Natural killer cell (primary cell): Measurements from ENCODE around the gene SLC25A24. TPM values are rescaled to one million over a fixed set of nuclear protein-coding genes. Genes with fewer than 3 reads are reported as not detected.

Experiments
- ATAC-seq, 3 donors: fragments of 150-1000 bp in 2 of 3; fragments of 200-7000 bp in 1 of 3; cut with Tn5 transposase; 1 replicate in 1 of 3; 2 replicates in 2 of 3; pipeline ENCODE4 v1.10.0; 2021; ENCODE audit warnings: mild to moderate bottlenecking in 2 of 3, moderate library complexity in 2 of 3
- DNase-seq, 2 donors: peaks; one replicate each; pipeline versions ENCODE4 v3.0.0 to v3.0.0-alpha.2; 2013 to 2021; ENCODE audit warnings: mixed read lengths in 1 of 2
- H3K27ac ChIP-seq: one replicate; pipeline ENCODE4 v1.5.1; 2013; ENCODE audit warnings: mild to moderate bottlenecking, low read length
- H3K27me3 ChIP-seq: one replicate; pipeline ENCODE4 v1.6.1; 2013; ENCODE audit warnings: low read length; ENCODE audit not compliant: control insufficient read depth, insufficient read depth
- H3K36me3 ChIP-seq: one replicate; pipeline ENCODE4 v1.6.1; 2013; ENCODE audit warnings: low read length; ENCODE audit not compliant: control insufficient read depth, insufficient read depth
- H3K4me1 ChIP-seq: one replicate; pipeline ENCODE4 v1.6.1; 2013; ENCODE audit warnings: low read length; ENCODE audit not compliant: control insufficient read depth, insufficient read depth
- H3K4me3 ChIP-seq: one replicate; pipeline ENCODE4 v1.5.1; 2013; ENCODE audit warnings: low read length
- H3K9me3 ChIP-seq: one replicate; pipeline ENCODE4 v1.6.1; 2013; ENCODE audit warnings: low read length; ENCODE audit not compliant: control insufficient read depth, insufficient read depth
- H3K27ac Mint-ChIP-seq, 2 donors: one replicate each; pipeline ENCODE4 v1.8.0; 2022; ENCODE audit warnings: mild to moderate bottlenecking in 2 of 2, mixed read lengths in 2 of 2, moderate library complexity in 1 of 2
- H3K27me3 Mint-ChIP-seq, 2 donors: one replicate each; pipeline ENCODE4 v1.8.0; 2022; ENCODE audit warnings: low read depth in 2 of 2, mixed read lengths in 2 of 2
- H3K36me3 Mint-ChIP-seq: one replicate; pipeline ENCODE4 v1.8.0; 2022; ENCODE audit warnings: mixed read lengths
- H3K4me1 Mint-ChIP-seq, 2 donors: one replicate each; pipeline ENCODE4 v1.8.0; 2022; ENCODE audit warnings: mixed read lengths in 2 of 2
- H3K4me3 Mint-ChIP-seq: one replicate; pipeline ENCODE4 v1.8.0; 2022; ENCODE audit warnings: mild to moderate bottlenecking, moderate library complexity, mixed read lengths
- H3K9me3 Mint-ChIP-seq, 2 donors: one replicate each; pipeline ENCODE4 v1.8.0; 2022; ENCODE audit warnings: mixed read lengths in 2 of 2
- CTCF ChIP-seq: fragments of 200-600 bp; IDR thresholded peaks from one replicate; pipeline ENCODE4 v1.8.0; 2022; ENCODE audit warnings: antibody characterized with exemption
- WGBS: methylation state at CpG from one replicate; pipeline ENCODE4 v1.1.7; 2013; ENCODE audit warnings: missing lambda C conversion rate; ENCODE audit not compliant: insufficient coverage; 5-methylcytosine and 5-hydroxymethylcytosine counted together
- intact Hi-C: fragments of 100-400 bp; cut with micrococcal nuclease; formaldehyde crosslinking; loops from one replicate; pipeline ENCODE4 v1.14.2; 2022
- total RNA-seq, 4 donors: library from RNA; stranded (reverse); fragments of 120-200 nt in 1 of 4; gene quantifications; one replicate each; pipeline versions ENCODE4 v1.2.3 to v1.2.4, GENCODE V29; 2013 to 2022

The SLC25A24 gene
- total RNA-seq, 3 donors from 2014 or later (not counting 1 experiment from before 2014, with no cell fraction given), result 7.6 to 11.5 (median 11.3) TPM

GRCh38 chr1:108200687-108201051, 526 bp upstream of the SLC25A24 start:
- H3K9me3 ChIP-seq, result no peaks in the 10 kb centered on the region
- Mint-ChIP-seq H3K4me3 (peak overlapping the region; percentile 92), H3K27ac (peak overlapping the region; percentile 75 to 89), H3K9me3 (peaks cover 0 to 2% of the 10 kb centered on the region in 2 donors), H3K27me3 (peaks cover 0 to 21% of the 10 kb centered on the region in 2 donors), H3K36me3 (no peaks in the 10 kb centered on the region), H3K4me1 (peaks cover 34 to 37% of the 10 kb centered on the region in 2 donors)
- intact Hi-C loops, result loop anchor here (5.0 to 10.0 kb wide), 2 partner anchors 418 to 444 kb away; no protein-coding TSS in a partner anchor
- peak overlapping the region; percentile 80 for H3K27ac ChIP-seq
- H3K36me3 ChIP-seq, result no peaks in the 10 kb centered on the region
- H3K27me3 ChIP-seq, result no peaks in the 10 kb centered on the region
- peak; percentile 58 to 66 (median 58) for ATAC-seq
- H3K4me1 ChIP-seq, result peaks cover 15% of the 10 kb centered on the region
- DNase-seq, result peak in 1 of 2 donors; percentile 74
- peak overlapping the region; percentile 97 for H3K4me3 ChIP-seq
- no peak for TF ChIP-seq CTCF
- 0% methylated on average over 10 of the region's 10 CpGs for WGBS

- ATAC-seq (no peak), DNase-seq (peak in 1 of 2 donors; percentile 25)
- 15% methylated on average over 9 of the region's 9 CpGs for WGBS
- no peak for TF ChIP-seq CTCF
- Histone ChIP-seq H3K27me3 (no peaks in the 10 kb centered on the region), H3K4me1 (peaks cover 15% of the 10 kb centered on the region), H3K27ac (peak overlapping the region; percentile 47), H3K9me3 (no peaks in the 10 kb centered on the region), H3K36me3 (peaks cover 3% of the 10 kb centered on the region), H3K4me3 (peak overlapping the region; percentile 60)
- H3K27me3 Mint-ChIP-seq, result peaks cover 0 to 7% of the 10 kb centered on the region in 2 donors
- H3K9me3 Mint-ChIP-seq, result peaks cover 0 to 2% of the 10 kb centered on the region in 2 donors
- intact Hi-C loops, result no loop called here
- H3K27ac Mint-ChIP-seq, result peak overlapping the region; percentile 75 to 89
- peak overlapping the region; percentile 92 for H3K4me3 Mint-ChIP-seq
- no peaks in the 10 kb centered on the region for H3K36me3 Mint-ChIP-seq
- peaks cover 34 to 37% of the 10 kb centered on the region in 2 donors for H3K4me1 Mint-ChIP-seq
Measured at GRCh38 chr1:108199201-108199691, 897 bp downstream of the SLC25A24 start.

- no peaks in the 10 kb centered on the region for H3K27me3 ChIP-seq
- 89% methylated on average over 1 of the region's 1 CpG for WGBS
- Mint-ChIP-seq H3K27me3 (no peaks in the 10 kb centered on the region), H3K9me3 (peaks cover 2 to 5% of the 10 kb centered on the region in 2 donors), H3K4me1 (peaks cover 17 to 18% of the 10 kb centered on the region in 2 donors), H3K27ac (no peak overlapping the region), H3K4me3 (no peak overlapping the region), H3K36me3 (peaks cover 8% of the 10 kb centered on the region)
- H3K9me3 ChIP-seq, result peaks cover 17% of the 10 kb centered on the region
- peaks cover 3% of the 10 kb centered on the region for H3K4me1 ChIP-seq
- peaks cover 5% of the 10 kb centered on the region for H3K36me3 ChIP-seq
- no peak for TF ChIP-seq CTCF
- no peak overlapping the region for H3K4me3 ChIP-seq
- ATAC-seq, result no peak
- no peak overlapping the region for H3K27ac ChIP-seq
- intact Hi-C loops, result no loop called here
- DNase-seq, result no peak
Measured at GRCh38 chr1:108194051-108194450, 6.1 kb downstream of the SLC25A24 start.

GRCh38 chr1:108193333-108193732, 6.8 kb downstream of the SLC25A24 start:
- Histone ChIP-seq H3K36me3 (peaks cover 5% of the 10 kb centered on the region), H3K27me3 (no peaks in the 10 kb centered on the region), H3K4me1 (no peaks in the 10 kb centered on the region), H3K9me3 (peaks cover 17% of the 10 kb centered on the region), H3K4me3 (no peak overlapping the region), H3K27ac (no peak overlapping the region)
- ATAC-seq (no peak), DNase-seq (no peak)
- no peak for TF ChIP-seq CTCF
- Mint-ChIP-seq H3K36me3 (peaks cover 8% of the 10 kb centered on the region), H3K9me3 (peaks cover 2 to 5% of the 10 kb centered on the region in 2 donors), H3K4me1 (peaks cover 13 to 16% of the 10 kb centered on the region in 2 donors), H3K4me3 (no peak overlapping the region), H3K27me3 (no peaks in the 10 kb centered on the region), H3K27ac (no peak overlapping the region)
- WGBS, result no CpG with 5 or more reads among the region's 1 CpG
- intact Hi-C loops, result no loop called here
